ENCODE results near the gene HEBP2.

The HEBP2 gene

GRCh38 chr6:138440296-138440695 lies 36.3 kb downstream of the HEBP2 start:
- TF ChIP-seq, protein P1, sequence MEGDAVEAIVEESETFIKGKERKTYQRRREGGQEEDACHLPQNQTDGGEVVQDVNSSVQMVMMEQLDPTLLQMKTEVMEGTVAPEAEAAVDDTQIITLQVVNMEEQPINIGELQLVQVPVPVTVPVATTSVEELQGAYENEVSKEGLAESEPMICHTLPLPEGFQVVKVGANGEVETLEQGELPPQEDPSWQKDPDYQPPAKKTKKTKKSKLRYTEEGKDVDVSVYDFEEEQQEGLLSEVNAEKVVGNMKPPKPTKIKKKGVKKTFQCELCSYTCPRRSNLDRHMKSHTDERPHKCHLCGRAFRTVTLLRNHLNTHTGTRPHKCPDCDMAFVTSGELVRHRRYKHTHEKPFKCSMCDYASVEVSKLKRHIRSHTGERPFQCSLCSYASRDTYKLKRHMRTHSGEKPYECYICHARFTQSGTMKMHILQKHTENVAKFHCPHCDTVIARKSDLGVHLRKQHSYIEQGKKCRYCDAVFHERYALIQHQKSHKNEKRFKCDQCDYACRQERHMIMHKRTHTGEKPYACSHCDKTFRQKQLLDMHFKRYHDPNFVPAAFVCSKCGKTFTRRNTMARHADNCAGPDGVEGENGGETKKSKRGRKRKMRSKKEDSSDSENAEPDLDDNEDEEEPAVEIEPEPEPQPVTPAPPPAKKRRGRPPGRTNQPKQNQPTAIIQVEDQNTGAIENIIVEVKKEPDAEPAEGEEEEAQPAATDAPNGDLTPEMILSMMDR (IDR thresholded peaks at IDR 0.05; ENCODE audit: insufficient read depth, low read depth, low read length, missing control alignments): no peak
- no peak overlapping the region for H3K4me3 ChIP-seq (ENCODE audit: low read length)
- no peak for DNase-seq (ENCODE audit: low read depth)

- TF ChIP-seq, protein P1 (IDR thresholded peaks at IDR 0.05; ENCODE audit: insufficient read depth, low read depth, low read length, missing control alignments): no peak
- no peak for DNase-seq (ENCODE audit: low read depth)
- no peak overlapping the region for H3K4me3 ChIP-seq (ENCODE audit: low read length)
These were observed 36.8 kb downstream of the HEBP2 start for GRCh38 chr6:138440758-138441357.

GRCh38 chr6:138441965-138442364 lies 37.9 kb downstream of the HEBP2 start:
- H3K4me3 ChIP-seq (ENCODE audit: low read length): no peak overlapping the region
- TF ChIP-seq, protein P1 (IDR thresholded peaks at IDR 0.05; ENCODE audit: insufficient read depth, low read depth, low read length, missing control alignments): no peak
- no peak for DNase-seq (ENCODE audit: low read depth)

- TF ChIP-seq, protein P1 (IDR thresholded peaks at IDR 0.05; ENCODE audit: insufficient read depth, low read depth, low read length, missing control alignments): no peak
- DNase-seq (ENCODE audit: low read depth): peak; percentile 26
- H3K4me3 ChIP-seq (ENCODE audit: low read length): no peak overlapping the region
These were observed 38.6 kb downstream of the HEBP2 start for GRCh38 chr6:138442663-138443062.

GRCh38 chr6:138443979-138444378 lies 40.0 kb downstream of the HEBP2 start:
- TF ChIP-seq, protein P1 (IDR thresholded peaks at IDR 0.05; ENCODE audit: insufficient read depth, low read depth, low read length, missing control alignments): no peak
- H3K4me3 ChIP-seq (ENCODE audit: low read length): no peak overlapping the region
- DNase-seq (ENCODE audit: low read depth): peak; percentile 11

DNA sequence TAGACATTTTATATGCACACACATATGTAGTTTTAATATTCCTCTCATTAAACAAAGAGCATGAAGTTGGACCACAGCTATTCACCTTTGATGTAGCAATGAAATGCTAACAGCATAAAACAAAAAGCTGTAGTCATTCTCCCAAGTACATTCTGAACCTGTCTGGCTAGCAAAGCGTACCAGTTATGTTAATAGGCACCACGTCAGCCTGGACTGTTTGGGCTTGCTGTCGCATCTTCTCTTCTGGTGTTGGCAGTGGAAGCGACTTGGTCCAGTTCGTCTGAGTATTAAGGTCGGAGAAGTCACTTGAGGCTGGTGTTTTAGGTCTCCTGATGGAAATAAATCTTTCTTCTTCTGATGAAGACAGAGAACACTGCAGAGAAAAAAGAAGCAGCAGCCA lies 42.8 kb downstream of the HEBP2 start:
- TF ChIP-seq, protein P1 (IDR thresholded peaks at IDR 0.05; ENCODE audit: insufficient read depth, low read depth, low read length, missing control alignments): no peak
- no peak for DNase-seq (ENCODE audit: low read depth)
- H3K4me3 ChIP-seq (ENCODE audit: low read length): no peak overlapping the region

GRCh38 chr6:138450445-138450844 lies 46.4 kb downstream of the HEBP2 start:
- H3K4me3 ChIP-seq (ENCODE audit: low read length): no peak overlapping the region
- TF ChIP-seq, protein P1 (IDR thresholded peaks at IDR 0.05; ENCODE audit: insufficient read depth, low read depth, low read length, missing control alignments): no peak
- no peak for DNase-seq (ENCODE audit: low read depth)
